Measurements from ENCODE around the gene CSNK1E.

CSNK1E gene

GRCh38 chr22:38294193-38294592 is 23.0 kb downstream of the CSNK1E start:
- no peak for TF ChIP-seq CTCF (IDR thresholded peaks at IDR 0.05; ENCODE audit: insufficient read depth, low read length, missing control alignments)
- ChIA-PET POLR2A (no interaction called here), CTCF (no interaction called here)
- DNase-seq (ENCODE audit: low read depth, low spot score), result no peak
- no peak overlapping the region for H3K4me3 ChIP-seq (ENCODE audit: low read depth, low read length)

GRCh38 chr22:38292694-38293093 is 24.5 kb downstream of the CSNK1E start:
- DNase-seq (ENCODE audit: low read depth, low spot score), result no peak
- no peak for TF ChIP-seq CTCF (IDR thresholded peaks at IDR 0.05; ENCODE audit: insufficient read depth, low read length, missing control alignments)
- CTCF ChIA-PET, result interaction anchor here (0.8 to 1.3 kb wide), 3 partner anchors 10 to 21 kb away, joined by 3 to 5 read pairs (median 4); no protein-coding TSS in a partner anchor
- POLR2A ChIA-PET, result no interaction called here
- H3K4me3 ChIP-seq (ENCODE audit: low read depth, low read length), result no peak overlapping the region

GRCh38 chr22:38291201-38291777 is 25.9 kb downstream of the CSNK1E start:
- DNase-seq (ENCODE audit: low read depth, low spot score), result no peak
- H3K4me3 ChIP-seq (ENCODE audit: low read depth, low read length), result no peak overlapping the region
- TF ChIP-seq CTCF (IDR thresholded peaks at IDR 0.05; ENCODE audit: insufficient read depth, low read length, missing control alignments), result no peak
- ChIA-PET CTCF (interaction anchor here (0.7 kb wide), 1 partner anchor 239 kb away, joined by 3 read pairs; no protein-coding TSS in a partner anchor), POLR2A (no interaction called here)

DNA sequence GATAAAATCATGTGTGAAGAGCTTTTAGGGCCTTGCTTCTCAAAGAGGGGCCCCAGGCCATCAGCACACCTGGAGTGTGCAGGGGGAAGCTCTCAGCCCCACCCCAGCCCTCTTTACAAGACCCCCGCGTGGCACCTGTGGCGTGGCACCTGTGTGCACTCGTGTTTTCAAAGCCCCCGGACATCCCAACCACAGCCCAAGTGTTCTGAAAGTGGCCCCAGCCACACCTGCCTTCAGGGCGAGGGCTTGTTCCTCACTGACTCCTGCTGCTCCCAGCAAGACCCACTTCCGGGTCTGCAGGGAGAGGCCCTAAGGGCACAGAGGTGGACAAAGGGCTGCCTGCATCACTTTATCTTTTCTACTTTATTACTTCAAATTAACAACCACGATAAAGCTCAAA is 26.9 kb downstream of the CSNK1E start:
- CTCF ChIA-PET, result interaction anchor here (0.7 to 1.9 kb wide), 2 partner anchors 9 to 238 kb away, joined by 3 to 5 read pairs; no protein-coding TSS in a partner anchor
- POLR2A ChIA-PET, result no interaction called here
- TF ChIP-seq CTCF (IDR thresholded peaks at IDR 0.05; ENCODE audit: insufficient read depth, low read length, missing control alignments), result no peak
- no peak for DNase-seq (ENCODE audit: low read depth, low spot score)
- no peak overlapping the region for H3K4me3 ChIP-seq (ENCODE audit: low read depth, low read length)

- no peak for DNase-seq (ENCODE audit: low read depth, low spot score)
- no peak for TF ChIP-seq CTCF (IDR thresholded peaks at IDR 0.05; ENCODE audit: insufficient read depth, low read length, missing control alignments)
- ChIA-PET POLR2A (no interaction called here), CTCF (interaction anchor here (1.9 kb wide), 1 partner anchor 9 kb away, joined by 5 read pairs; no protein-coding TSS in a partner anchor)
- no peak overlapping the region for H3K4me3 ChIP-seq (ENCODE audit: low read depth, low read length)
Observed at GRCh38 chr22:38289583-38290082, 27.6 kb downstream of the CSNK1E start.

DNA sequence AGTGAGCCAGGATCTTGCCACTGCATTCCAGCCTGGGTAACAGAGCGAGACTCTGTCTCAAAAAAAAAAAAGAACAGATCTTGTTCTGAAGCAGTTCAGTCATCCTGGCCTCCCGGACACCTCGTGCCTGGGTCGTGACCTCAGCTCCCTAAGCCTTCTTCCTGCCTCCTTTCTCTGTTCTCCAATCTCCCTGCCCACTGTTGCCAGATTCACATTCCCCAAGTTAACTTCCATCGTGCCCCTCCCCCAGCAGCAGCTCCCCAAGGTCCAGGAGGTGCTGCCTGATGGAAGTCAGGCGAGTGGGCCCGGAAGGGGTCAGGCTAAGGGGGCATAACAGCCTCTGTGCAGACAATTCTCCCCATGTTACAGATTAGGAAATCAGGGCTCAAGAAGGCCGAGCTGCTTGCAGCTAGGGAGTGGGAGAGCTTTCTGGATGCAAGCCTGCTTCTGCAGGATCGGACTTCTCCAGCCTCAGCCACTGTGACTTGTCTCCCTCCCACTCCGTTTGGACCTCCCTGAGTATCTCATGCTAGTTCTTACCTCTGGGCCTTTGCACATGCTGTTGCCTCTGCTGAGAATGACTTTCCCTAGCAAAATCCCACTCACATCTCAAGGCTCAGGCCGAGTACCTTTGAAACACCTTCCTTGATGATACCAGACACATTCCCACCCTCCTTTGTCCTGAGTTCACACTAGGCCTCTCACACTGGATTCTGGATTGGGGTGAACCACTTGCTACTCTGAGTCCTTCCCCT is 30.1 kb downstream of the CSNK1E start:
- ChIA-PET POLR2A (no interaction called here), CTCF (interaction anchor here (0.8 to 1.1 kb wide), 2 partner anchors 12 to 235 kb away, joined by 3 to 6 read pairs; no protein-coding TSS in a partner anchor)
- no peak overlapping the region for H3K4me3 ChIP-seq (ENCODE audit: low read depth, low read length)

More for the DNA sequence above, 30.1 kb downstream of the CSNK1E start:
- no peak for TF ChIP-seq CTCF (IDR thresholded peaks at IDR 0.05; ENCODE audit: insufficient read depth, low read length, missing control alignments)
- DNase-seq (ENCODE audit: low read depth, low spot score), result no peak

All from AG04449 (cell line).